Stimulated activated CD4-positive, alpha-beta T cell treated with anti-CD3 and anti-CD28 coated beads, Interleukin-1b, Interleukin-23, amount 100 ng/mL, for 4 hours (primary cell): ENCODE data around the gene KIFC3.
"Not testable (repeated sequence)": the region's sequence is repeated elsewhere in the genome, so short reads cannot be mapped to it uniquely, and the experiment has no call there.

Experiments
- DNase-seq, 2 donors: peaks; one replicate each; pipeline ENCODE4 v3.0.0-alpha.2; 2020; ENCODE audit warnings: low read depth in 2 of 2

Gene KIFC3

GRCh38 chr16:57804111-57804837, 2.0 kb upstream of the KIFC3 start:
- DNase-seq, result no peak

- DNase-seq, result no peak
Measured at GRCh38 chr16:57803134-57803990, 1.1 kb upstream of the KIFC3 start.

- DNase-seq, result no peak
Measured at GRCh38 chr16:57801809-57802340, 416 bp downstream of the KIFC3 start.

GRCh38 chr16:57801098-57801808, 1.0 kb downstream of the KIFC3 start:
- DNase-seq, result no peak

- DNase-seq, result no peak
Measured at GRCh38 chr16:57800200-57801097, 1.8 kb downstream of the KIFC3 start.

- DNase-seq, result no peak
Measured at GRCh38 chr16:57799600-57800199, 2.6 kb downstream of the KIFC3 start.

- no peak for DNase-seq
Measured at GRCh38 chr16:57798953-57799599, 3.2 kb downstream of the KIFC3 start.

- no peak for DNase-seq
Measured at GRCh38 chr16:57798267-57798810, 4.0 kb downstream of the KIFC3 start.

- DNase-seq, result no peak
Measured at GRCh38 chr16:57797526-57798266, 4.6 kb downstream of the KIFC3 start.

- no peak for DNase-seq
Measured at GRCh38 chr16:57797216-57797525, 5.1 kb downstream of the KIFC3 start.

- not testable (repeated sequence) for DNase-seq
Measured at GRCh38 chr16:57796014-57796413, 6.3 kb downstream of the KIFC3 start.

GRCh38 chr16:57795431-57795878, 6.8 kb downstream of the KIFC3 start:
- no peak for DNase-seq

GRCh38 chr16:57794849-57795430, 7.4 kb downstream of the KIFC3 start:
- DNase-seq, result no peak

- DNase-seq, result no peak
Measured at GRCh38 chr16:57791893-57792461, 10.3 kb downstream of the KIFC3 start.

GRCh38 chr16:57791195-57791892, 10.9 kb downstream of the KIFC3 start:
- no peak for DNase-seq

- no peak for DNase-seq
Measured at GRCh38 chr16:57788951-57789350, 13.3 kb downstream of the KIFC3 start.

- no peak for DNase-seq
Measured at GRCh38 chr16:57788252-57788841, 13.9 kb downstream of the KIFC3 start.

GRCh38 chr16:57787519-57787905, 14.8 kb downstream of the KIFC3 start:
- DNase-seq, result no peak
